Vagina (tissue), 2 donors: ENCODE data around the gene CEBPG. TPM values are rescaled to one million over a fixed set of nuclear protein-coding genes. Genes with fewer than 3 reads are reported as not detected.

Experiments used
- DNase-seq, 2 donors: peaks; one replicate each; pipeline ENCODE4 v3.0.0-alpha.2; 2017; ENCODE audit errors: extremely low spot score in 2 of 2
- H3K27ac ChIP-seq: fragments of 200-600 bp; sonication (generic); one replicate; pipeline ENCODE4 v1.5.1; 2019
- H3K27me3 ChIP-seq: fragments of 200-600 bp; sonication (generic); one replicate; pipeline ENCODE4 v1.5.1; 2019
- H3K36me3 ChIP-seq, 2 donors: fragments of 200-600 bp; sonication (generic); one replicate each; pipeline ENCODE4 v1.5.1; 2017 to 2019
- H3K4me1 ChIP-seq: fragments of 200-600 bp; sonication (generic); one replicate; pipeline ENCODE4 v1.5.1; 2019
- H3K4me3 ChIP-seq, 2 donors: fragments of 200-600 bp; sonication (generic); 1 replicate in 1 of 2; 2 replicates in 1 of 2; pipeline ENCODE4 v1.5.1; 2016 to 2019
- H3K9me3 ChIP-seq: fragments of 200-600 bp; sonication (generic); one replicate; pipeline ENCODE4 v1.5.1; 2019
- POLR2A ChIP-seq, 2 donors: fragments of 450-650 bp; IDR thresholded peaks; one replicate each; pipeline ENCODE4 v1.6.1; 2017; ENCODE audit warnings: antibody characterized with exemption in 2 of 2, mild to moderate bottlenecking in 2 of 2, moderate library complexity in 2 of 2
- POLR2AphosphoS5 ChIP-seq, 2 donors: sonication (generic); formaldehyde crosslinking; IDR thresholded peaks; one replicate each; pipeline ENCODE4 v1.9.0; 2017; ENCODE audit warnings: antibody characterized with exemption in 2 of 2, mild to moderate bottlenecking in 2 of 2, low read depth in 1 of 2; ENCODE audit not compliant: insufficient read depth in 1 of 2
- intact Hi-C: fragments of 100-400 bp; cut with DNase I; formaldehyde crosslinking; loops from one replicate; pipeline ENCODE4 v1.15.1; 2023
- total RNA-seq: library from RNA; depleted of rRNA; stranded (reverse); fragments of >200 nt; gene quantifications from one replicate; pipeline ENCODE4 v1.2.3, GENCODE V29; 2016
- TF ChIP-seq, protein P1 (sequence below), 3 experiments: fragments of 450-650 bp in 2 of 3; fragments of 200-600 bp in 1 of 3; sonication (generic) in 1 of 3; IDR thresholded peaks; one replicate each; pipeline ENCODE4 v1.5.1; 2017 to 2019; ENCODE audit warnings: antibody characterized with exemption in 3 of 3, mild to moderate bottlenecking in 2 of 3, moderate library complexity in 2 of 3

The CEBPG gene
- total RNA-seq, 1 donor from 2014 or later = 20.9 TPM

- peaks cover 12% of the 10 kb centered on the region for H3K4me1 ChIP-seq
- H3K36me3 ChIP-seq = no peaks in the 10 kb centered on the region
- TF ChIP-seq, protein P1, sequence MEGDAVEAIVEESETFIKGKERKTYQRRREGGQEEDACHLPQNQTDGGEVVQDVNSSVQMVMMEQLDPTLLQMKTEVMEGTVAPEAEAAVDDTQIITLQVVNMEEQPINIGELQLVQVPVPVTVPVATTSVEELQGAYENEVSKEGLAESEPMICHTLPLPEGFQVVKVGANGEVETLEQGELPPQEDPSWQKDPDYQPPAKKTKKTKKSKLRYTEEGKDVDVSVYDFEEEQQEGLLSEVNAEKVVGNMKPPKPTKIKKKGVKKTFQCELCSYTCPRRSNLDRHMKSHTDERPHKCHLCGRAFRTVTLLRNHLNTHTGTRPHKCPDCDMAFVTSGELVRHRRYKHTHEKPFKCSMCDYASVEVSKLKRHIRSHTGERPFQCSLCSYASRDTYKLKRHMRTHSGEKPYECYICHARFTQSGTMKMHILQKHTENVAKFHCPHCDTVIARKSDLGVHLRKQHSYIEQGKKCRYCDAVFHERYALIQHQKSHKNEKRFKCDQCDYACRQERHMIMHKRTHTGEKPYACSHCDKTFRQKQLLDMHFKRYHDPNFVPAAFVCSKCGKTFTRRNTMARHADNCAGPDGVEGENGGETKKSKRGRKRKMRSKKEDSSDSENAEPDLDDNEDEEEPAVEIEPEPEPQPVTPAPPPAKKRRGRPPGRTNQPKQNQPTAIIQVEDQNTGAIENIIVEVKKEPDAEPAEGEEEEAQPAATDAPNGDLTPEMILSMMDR (IDR thresholded peaks at IDR 0.05) = no peak
- TF ChIP-seq POLR2A (IDR thresholded peaks at IDR 0.05) (no peak), POLR2AphosphoS5 (IDR thresholded peaks at IDR 0.05; ENCODE audit: insufficient read depth in 1 of 2, low read depth in 1 of 2) (no peak)
- no peaks in the 10 kb centered on the region for H3K9me3 ChIP-seq
- no peaks in the 10 kb centered on the region for H3K27me3 ChIP-seq
- H3K4me3 ChIP-seq = no peak overlapping the region
- no peak for DNase-seq
- intact Hi-C loops = loop anchor here (10.0 kb wide), 1 partner anchor 356 kb away; no protein-coding TSS in a partner anchor
- no peak overlapping the region for H3K27ac ChIP-seq
Observed at GRCh38 chr19:33418871-33419787, 45.6 kb downstream of the CEBPG start.

DNA sequence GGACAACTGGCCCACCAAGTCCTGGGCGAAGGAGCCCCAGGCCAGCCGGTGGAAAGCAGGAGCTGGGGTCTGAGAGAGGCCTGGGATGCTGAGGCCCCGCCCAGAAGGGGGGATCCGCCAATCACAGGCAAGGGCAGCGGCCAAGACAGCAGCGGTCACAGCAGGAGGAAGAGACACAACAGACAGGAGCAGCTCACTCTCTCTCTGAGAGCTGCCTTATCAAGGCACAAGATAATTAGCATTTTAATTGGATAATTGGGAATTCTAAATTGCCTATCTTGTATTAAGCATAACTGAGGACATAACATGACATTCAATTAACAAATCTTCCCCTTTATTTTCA is 46.2 kb downstream of the CEBPG start:
- no peaks in the 10 kb centered on the region for H3K36me3 ChIP-seq
- DNase-seq = no peak
- H3K4me1 ChIP-seq = peaks cover 12% of the 10 kb centered on the region
- H3K27me3 ChIP-seq = no peaks in the 10 kb centered on the region
- no peak overlapping the region for H3K4me3 ChIP-seq
- intact Hi-C loops = loop anchor here (10.0 kb wide), 1 partner anchor 355 kb away; no protein-coding TSS in a partner anchor
- TF ChIP-seq POLR2AphosphoS5 (IDR thresholded peaks at IDR 0.05; ENCODE audit: insufficient read depth in 1 of 2, low read depth in 1 of 2) (no peak), POLR2A (IDR thresholded peaks at IDR 0.05) (no peak)
- TF ChIP-seq, protein P1 (IDR thresholded peaks at IDR 0.05) = no peak
- no peak overlapping the region for H3K27ac ChIP-seq
- no peaks in the 10 kb centered on the region for H3K9me3 ChIP-seq

DNA sequence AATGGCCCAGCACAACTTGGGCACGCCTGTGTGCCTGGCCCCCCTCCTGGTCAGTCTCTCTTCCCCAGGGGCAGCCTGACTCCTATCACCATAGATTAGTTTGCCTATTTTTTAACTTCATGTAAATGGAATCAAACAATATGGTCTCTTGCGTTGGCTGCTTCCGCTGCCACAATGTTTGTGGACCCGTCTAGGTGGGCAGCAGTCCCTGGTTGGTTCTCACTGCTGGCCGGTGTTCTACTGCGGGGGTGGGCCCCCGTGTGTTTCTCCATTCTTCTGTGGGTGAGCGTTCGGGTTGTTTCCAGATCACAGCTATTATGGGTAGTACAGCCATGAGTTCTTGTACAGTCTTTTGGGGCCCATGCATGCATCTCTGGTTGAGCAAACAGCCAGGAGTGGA is 47.3 kb downstream of the CEBPG start:
- no peak overlapping the region for H3K4me3 ChIP-seq
- no peaks in the 10 kb centered on the region for H3K36me3 ChIP-seq
- intact Hi-C loops = no loop called here
- TF ChIP-seq, protein P1 (IDR thresholded peaks at IDR 0.05) = no peak
- TF ChIP-seq POLR2A (IDR thresholded peaks at IDR 0.05) (no peak), POLR2AphosphoS5 (IDR thresholded peaks at IDR 0.05; ENCODE audit: insufficient read depth in 1 of 2, low read depth in 1 of 2) (no peak)
- peaks cover 12% of the 10 kb centered on the region for H3K4me1 ChIP-seq
- H3K27ac ChIP-seq = no peak overlapping the region
- DNase-seq = no peak
- no peaks in the 10 kb centered on the region for H3K9me3 ChIP-seq
- H3K27me3 ChIP-seq = no peaks in the 10 kb centered on the region

DNA sequence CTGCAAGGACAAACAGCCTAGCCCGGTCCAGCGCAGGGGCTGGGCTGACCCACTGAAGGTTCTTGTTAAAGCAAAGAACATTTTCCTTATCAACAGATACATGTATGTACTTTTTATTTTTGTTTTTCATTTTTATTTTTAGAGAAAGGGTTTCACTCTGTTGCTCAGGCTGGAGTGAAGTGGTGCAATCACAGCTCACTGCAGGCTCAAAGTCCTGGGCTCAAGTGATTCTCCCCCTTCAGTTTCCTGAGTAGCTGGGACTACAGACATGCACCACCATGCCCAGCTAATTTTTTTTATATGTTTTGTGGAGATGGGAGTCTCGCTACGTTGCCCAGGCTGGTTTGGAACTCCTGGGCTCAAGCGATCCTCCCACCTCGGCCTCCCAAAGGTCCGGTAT is 47.9 kb downstream of the CEBPG start:
- Histone ChIP-seq H3K4me3 (no peak overlapping the region), H3K9me3 (no peaks in the 10 kb centered on the region), H3K36me3 (no peaks in the 10 kb centered on the region), H3K27me3 (no peaks in the 10 kb centered on the region), H3K4me1 (peaks cover 12% of the 10 kb centered on the region), H3K27ac (no peak overlapping the region)
- DNase-seq = no peak
- intact Hi-C loops = no loop called here
- TF ChIP-seq, protein P1 (IDR thresholded peaks at IDR 0.05) = no peak
- TF ChIP-seq POLR2A (IDR thresholded peaks at IDR 0.05) (no peak), POLR2AphosphoS5 (IDR thresholded peaks at IDR 0.05; ENCODE audit: insufficient read depth in 1 of 2, low read depth in 1 of 2) (no peak)
